Activated effector memory CD4-positive, alpha-beta T cell treated with anti-CD3 and anti-CD28 coated beads, Interleukin-2, amount 50 U/mL, for 16 hours (primary cell): ENCODE data around the gene SRC.

ENCODE experiments used
- DNase-seq: peaks from one replicate; pipeline ENCODE4 v3.0.0-alpha.2; 2020

SRC gene

DNA sequence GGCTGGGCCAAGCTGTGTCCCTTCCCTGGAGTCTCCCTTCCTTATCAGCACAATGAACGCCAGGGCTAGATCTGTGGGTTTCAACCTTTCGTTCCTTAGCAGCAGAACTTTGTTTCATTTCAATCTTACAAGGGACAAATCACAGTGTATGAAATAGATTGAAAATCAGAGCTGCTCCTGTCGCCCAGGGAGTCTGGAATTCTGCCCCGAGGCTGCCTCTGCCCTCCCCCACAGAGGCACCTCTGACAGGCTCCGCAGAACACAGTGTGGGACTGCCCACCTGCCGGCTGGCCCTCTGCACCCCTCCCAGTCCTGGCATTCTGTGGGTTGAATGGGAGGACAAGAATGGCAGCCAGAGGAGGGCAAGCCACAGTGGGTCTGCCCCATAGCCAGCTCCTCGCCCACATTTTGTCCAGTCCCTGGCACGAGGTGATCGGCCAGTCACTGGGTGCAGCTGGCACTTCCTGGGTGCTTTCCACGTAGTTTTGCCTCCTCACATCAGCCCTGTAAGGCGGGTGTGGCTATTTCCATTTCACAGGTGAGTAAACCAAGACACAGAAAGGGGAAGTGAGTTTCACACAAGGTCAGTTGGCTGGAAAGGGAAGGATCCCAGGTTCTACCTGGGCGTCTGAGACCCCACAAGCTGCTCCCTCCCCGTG, 30.4 kb upstream of the SRC start:
- peak; percentile 33 for DNase-seq

DNA sequence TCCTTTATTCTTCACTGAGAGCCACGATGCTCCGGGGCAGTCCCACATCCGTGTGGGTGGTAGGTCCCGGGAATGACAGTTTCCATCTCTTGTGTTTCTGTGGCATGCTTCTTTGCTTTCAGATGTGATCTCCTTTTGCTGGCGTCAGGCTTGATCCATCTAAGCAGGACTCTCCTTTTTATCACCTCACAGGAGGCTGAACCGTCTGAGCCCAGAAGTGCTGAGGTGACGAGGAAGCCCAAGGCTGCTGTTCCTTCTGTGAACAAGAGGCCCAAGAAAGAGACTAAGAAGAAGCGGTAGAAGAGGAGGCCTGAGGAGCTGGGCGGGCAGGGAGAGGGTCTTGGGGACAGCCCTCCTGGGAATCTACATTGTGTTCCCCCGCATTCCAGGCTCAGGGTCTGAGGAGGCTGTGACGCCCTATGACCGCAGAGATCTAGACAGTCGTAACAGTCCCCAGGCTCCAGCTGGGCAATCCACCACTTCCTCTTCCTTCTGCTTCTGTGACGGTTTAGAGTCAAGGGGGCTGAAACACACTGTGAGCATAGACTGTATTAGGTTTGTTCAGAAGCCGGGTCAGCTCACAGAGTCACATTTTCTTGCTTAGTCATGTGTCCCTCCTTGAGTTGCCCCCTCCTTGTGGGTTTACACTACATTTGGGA, 29.7 kb upstream of the SRC start:
- DNase-seq, result peak; percentile 54

GRCh38 chr20:37316775-37317170, 29.2 kb upstream of the SRC start:
- peak; percentile 58 for DNase-seq

DNA sequence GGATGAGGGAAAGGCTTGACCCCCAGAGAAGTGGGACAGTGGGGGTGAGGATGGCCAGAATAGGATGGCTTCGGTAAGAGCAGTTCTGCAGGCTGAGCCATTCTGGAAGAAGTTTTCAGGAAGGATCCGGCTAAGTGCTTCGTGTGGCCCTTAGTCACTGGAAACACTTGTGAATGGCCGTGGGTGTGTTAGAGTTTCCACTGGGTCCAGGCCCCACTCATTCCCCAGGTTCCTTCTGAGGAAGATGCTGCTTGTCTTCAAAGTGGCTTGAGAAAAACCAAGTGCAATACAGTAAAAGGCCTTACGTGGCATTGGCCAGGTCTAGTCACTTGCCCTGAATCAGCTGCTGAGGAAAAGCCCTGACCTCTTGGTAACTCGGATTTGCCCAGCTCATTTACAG, 28.6 kb upstream of the SRC start:
- DNase-seq, result peak; percentile 39

GRCh38 chr20:37317994-37318640, 27.8 kb upstream of the SRC start:
- peak; percentile 36 for DNase-seq

DNA sequence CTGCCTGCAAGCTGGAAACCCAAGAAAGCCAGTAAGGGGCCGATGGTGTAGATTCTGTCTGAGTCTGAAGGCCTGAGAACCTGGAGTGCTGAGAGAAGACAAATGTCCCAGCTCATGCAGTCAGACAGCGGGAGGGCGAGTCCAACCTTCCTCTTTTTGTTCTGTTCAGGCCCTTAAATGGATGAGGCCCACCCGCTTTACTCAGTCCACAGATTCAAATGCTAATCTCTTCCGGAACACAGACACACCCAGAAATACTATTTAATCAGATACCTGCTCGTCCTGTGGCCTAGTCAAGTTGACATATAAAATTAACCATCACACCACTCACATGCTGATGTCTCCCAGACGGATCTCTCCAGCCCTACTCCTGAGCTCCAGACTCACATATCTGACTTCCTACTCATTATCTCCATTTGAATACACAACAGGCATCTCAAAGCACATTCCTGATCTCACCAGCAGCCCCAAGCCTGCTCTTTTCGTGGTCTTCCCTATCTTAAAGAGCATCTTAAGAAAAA, 26.7 kb upstream of the SRC start:
- peak; percentile 10 for DNase-seq

- DNase-seq, result no peak
Measured at GRCh38 chr20:37323985-37324384, 22.0 kb upstream of the SRC start.

DNA sequence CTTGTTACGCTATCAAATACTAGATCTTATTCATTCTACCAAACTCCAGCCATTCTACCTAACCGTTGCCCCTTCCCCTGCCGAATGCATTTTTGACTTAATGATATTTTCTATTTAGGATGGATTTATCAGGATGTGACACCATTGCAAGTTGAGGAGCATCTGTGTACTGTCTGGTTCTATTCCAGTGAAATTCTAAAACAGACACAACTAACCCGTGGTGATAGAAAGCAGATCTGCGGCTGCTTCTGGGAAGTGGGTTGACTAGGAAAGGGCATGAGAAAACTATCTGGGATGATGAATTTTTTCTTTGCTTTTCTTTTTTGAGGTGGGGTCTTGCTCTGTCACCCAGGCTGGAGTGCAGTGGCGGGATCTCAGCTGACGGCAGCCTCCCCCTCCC, 20.7 kb upstream of the SRC start:
- peak; percentile 6 for DNase-seq

DNA sequence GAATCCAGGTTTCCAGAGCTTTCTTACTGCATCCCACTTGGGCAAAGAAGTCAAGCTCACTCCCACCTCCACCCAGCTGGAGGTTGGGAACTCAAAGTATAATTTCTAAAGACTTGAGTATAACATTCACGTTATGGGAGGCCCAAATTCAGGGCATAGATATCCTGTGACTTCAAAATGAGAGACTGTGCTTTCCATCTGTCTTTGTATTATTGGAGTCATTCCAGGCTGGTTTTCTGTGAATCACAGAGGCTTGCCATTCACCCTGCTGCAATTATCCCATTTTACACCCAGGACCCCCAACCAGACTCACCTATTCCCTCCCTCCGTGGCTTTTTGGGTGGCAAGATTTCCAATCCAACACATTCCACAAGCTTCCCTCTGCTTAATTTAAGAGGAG, 19.3 kb upstream of the SRC start:
- no peak for DNase-seq

GRCh38 chr20:37327748-37328147, 18.2 kb upstream of the SRC start:
- DNase-seq, result no peak

DNA sequence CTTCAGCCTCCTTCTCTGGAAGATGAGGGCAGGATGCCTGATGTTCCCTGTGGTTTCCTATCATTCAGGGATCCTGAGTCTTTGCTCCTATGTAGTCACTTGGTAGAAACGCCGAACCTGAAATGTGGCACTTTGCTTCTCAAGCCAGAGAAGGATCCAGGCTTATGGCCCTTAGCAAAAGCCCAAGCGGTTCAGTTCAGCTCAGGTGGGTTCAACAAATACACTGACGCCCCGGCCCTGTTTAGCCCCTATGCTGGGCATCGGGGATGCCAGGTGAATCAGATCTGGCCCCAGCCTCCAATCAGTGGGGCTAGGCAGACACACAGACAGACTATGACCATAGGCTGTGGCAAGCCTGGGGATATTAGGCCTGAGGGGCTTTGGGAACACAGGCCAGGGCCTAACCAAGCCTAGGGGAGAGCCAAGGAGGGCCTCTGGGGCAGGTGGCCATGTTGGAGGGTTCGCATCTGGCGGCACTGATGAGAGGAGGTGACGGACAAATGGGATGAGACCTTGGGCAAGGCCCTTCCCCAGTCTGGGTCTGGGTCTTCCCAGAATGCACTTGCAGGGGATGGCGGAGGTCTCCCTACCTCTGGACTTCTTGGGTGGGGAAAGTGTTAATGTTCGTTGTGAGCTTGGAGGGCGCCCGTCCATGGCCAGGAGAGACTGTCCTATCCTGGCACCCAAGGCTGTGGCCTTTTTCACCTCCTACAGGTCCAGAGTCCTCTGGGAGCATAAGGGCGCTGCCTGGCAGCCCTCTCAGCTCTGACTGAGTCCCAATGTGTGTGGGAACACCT, 17.6 kb upstream of the SRC start:
- no peak for DNase-seq

DNA sequence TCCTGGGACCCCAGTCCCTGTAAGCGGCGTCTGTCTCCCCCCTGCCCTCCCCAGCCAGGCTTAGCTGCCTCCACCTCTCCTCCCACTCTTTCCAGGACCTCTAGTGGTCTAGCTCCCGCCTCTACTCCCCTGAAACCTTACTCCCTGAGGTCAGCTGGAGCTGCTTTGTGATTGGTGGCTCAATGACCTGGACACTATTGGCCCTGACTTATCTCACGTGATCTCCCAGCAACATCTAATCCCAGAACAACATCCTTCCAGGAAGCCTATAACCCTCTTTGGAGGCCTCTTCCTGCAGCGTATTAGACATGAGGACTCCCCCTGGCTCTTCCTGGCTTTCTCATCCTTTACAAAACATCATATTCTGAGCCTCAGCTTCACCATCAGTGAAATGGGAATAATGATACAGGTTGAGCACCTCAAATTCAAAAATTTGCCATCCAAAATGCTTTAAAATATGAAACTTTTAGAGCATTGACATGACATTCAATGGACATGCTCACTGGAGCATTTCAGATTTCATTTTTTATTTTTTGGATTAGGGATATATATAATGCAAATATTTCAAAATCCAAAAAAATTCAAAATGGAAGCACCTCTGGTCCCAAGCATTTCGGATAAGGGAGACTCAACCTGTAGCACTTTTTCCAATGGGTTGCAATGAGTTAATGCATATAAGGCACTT, 16.3 kb upstream of the SRC start:
- no peak for DNase-seq

- no peak for DNase-seq
Measured at GRCh38 chr20:37330316-37330715, 15.6 kb upstream of the SRC start.

DNA sequence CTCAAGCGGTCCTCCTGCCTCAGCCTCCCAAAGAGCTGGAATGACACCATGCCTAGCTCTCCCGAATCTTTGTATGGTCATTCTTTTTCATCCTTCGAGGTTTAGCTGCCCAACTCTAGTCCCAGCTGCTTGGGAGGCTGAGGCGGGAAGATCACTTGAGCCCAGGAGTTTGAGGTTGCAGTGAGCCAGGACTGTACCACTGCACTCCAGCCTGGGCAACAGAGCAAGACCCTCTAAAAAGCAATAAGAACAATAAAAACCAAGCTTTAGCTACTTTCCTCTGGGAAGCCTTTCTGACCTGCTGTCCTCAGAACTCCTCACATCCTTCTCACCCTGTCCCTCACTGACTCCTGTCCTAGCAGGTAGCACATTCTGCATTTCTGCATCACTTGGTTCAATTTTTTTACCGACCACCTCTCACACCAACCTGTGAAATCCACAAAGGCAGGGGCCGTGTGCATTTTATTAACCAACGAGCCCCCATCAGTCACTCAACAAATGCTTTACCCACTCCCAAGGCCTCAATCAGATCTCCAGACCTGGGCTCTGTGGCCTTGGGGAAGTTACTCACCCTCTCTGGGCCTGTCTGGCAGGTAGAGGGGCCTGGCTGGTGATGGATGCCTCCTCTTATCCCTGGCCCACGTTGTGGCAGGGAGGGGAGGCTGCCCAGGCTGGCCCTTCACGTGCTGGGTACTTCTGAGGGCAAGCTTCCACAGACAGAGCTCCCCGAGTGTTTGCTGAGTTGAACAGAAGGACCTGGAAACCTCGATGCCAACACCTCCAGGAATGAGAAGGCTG, 14.7 kb upstream of the SRC start:
- no peak for DNase-seq

GRCh38 chr20:37333130-37333847, 12.7 kb upstream of the SRC start:
- DNase-seq, result no peak

- no peak for DNase-seq
Measured at GRCh38 chr20:37333848-37334318, 12.1 kb upstream of the SRC start.

DNA sequence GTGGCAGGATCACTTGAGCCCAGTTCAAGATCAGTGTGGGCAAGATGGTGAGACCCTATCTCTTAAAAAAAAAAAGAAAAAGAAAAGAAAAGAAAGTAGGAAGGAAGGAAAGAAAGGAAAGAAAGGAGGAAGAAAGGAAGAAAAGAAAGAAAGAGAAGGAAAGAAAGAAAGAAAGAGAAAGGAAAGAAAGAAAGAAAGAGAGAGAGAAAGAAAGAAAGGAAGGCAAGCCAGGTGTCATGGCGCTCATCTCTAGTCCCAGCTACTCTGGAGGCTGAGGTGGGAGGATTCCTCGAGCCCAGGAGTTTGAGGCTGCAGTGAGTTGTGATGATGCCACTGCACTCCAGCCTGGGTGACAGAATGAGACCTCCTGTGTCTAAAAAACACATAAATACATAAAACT, 11.5 kb upstream of the SRC start:
- DNase-seq, result no peak

DNA sequence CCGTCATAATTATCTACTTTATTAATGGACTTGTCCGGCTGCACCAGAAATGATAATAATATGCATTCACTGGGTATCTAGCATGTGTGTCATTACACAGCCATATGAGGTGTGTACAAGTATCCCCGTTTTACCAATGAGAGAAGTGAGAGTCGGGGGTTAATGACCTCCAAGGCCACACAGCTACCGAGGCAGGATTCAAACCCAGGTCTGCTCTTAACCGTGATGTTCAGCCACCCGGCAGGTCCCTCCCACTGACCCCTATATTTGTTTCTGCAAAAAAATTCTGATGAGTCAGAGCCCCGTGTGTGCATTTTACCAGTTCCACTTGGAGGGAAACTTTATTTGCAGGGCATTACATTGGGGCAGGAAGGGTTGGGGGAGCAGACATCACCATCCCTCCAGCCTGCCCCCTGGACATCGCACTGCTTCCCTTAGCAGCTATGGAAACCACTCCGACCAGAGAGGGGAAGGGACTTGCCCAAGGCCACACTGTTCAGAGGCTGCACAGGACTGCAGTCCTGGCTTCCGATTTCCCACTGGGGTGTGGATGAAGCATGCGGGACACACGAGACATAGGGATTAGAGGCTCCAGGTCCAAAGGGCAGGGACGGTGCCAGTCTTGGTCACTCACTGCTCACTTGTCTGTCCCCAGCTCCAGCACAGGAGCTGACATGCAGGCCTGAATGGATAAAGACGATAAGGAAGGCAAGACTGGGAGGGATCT, 10.1 kb upstream of the SRC start:
- no peak for DNase-seq

GRCh38 chr20:37336369-37337207, 9.4 kb upstream of the SRC start:
- DNase-seq, result peak; percentile 73
